Muscle of leg (tissue), 11 donors: ENCODE data around the gene TLNRD1. TPM values are rescaled to one million over a fixed set of nuclear protein-coding genes. Genes with fewer than 3 reads are reported as not detected.
"Not testable (repeated sequence)": the region's sequence is repeated elsewhere in the genome, so short reads cannot be mapped to it uniquely, and the experiment has no call there.

Source experiments
- DNase-seq: peaks from one replicate; pipeline ENCODE4 v3.0.0; 2013
- H3K27ac ChIP-seq: one replicate; pipeline ENCODE4 v1.5.1; 2013; ENCODE audit warnings: mild to moderate bottlenecking, low read length, control low read depth
- H3K27me3 ChIP-seq: one replicate; pipeline ENCODE4 v1.6.1; 2013; ENCODE audit warnings: low read length; ENCODE audit not compliant: control insufficient read depth, insufficient read depth
- H3K36me3 ChIP-seq: one replicate; pipeline ENCODE4 v1.6.1; 2013; ENCODE audit warnings: low read length; ENCODE audit not compliant: control insufficient read depth, insufficient read depth
- H3K4me1 ChIP-seq: one replicate; pipeline ENCODE4 v1.6.1; 2013; ENCODE audit warnings: low read length; ENCODE audit not compliant: control insufficient read depth, insufficient read depth
- H3K4me3 ChIP-seq: one replicate; pipeline ENCODE4 v1.5.1; 2013; ENCODE audit warnings: low read length, control low read depth
- H3K9me3 ChIP-seq: replicated peaks from 2 replicates; pipeline ENCODE4 v1.6.1; 2013; ENCODE audit warnings: low read depth, low read length; ENCODE audit not compliant: control insufficient read depth
- WGBS: methylation state at CpG from one replicate; pipeline ENCODE4 v1.1.5; 2013; ENCODE audit warnings: missing lambda C conversion rate; ENCODE audit not compliant: insufficient coverage; 5-methylcytosine and 5-hydroxymethylcytosine counted together
- polyA plus RNA-seq, 8 donors: library from polyadenylated mRNA; unstranded; fragments of 120-200 nt; gene quantifications; one replicate each; pipeline versions ENCODE4 v1.2.1 to v1.2.3, GENCODE V29; 2013; ENCODE audit warnings: inconsistent platforms in 1 of 8, low replicate concordance in 1 of 8; ENCODE audit not compliant: insufficient read length in 8 of 8, insufficient read depth in 1 of 8
- total RNA-seq: library from RNA; stranded (reverse); fragments of 120-200 nt; gene quantifications from one replicate; pipeline ENCODE4 v1.2.4, GENCODE V29; 2013

The TLNRD1 gene
- total and polyA plus RNA-seq, 9 donors: 7.8 to 18.2 (median 15.6) TPM

GRCh38 chr15:80958818-80959495, 41.8 kb upstream of the TLNRD1 start:
- Histone ChIP-seq H3K4me1 (no peaks in the 10 kb centered on the region), H3K27ac (no peak overlapping the region), H3K36me3 (peaks cover 10% of the 10 kb centered on the region), H3K9me3 (no peaks in the 10 kb centered on the region), H3K4me3 (no peak overlapping the region), H3K27me3 (no peaks in the 10 kb centered on the region)
- no peak for DNase-seq
- 96% methylated on average over 8 of the region's 9 CpGs for WGBS

GRCh38 chr15:80965454-80965853, 35.3 kb upstream of the TLNRD1 start:
- H3K27ac ChIP-seq, H3K27me3 ChIP-seq, H3K4me3 ChIP-seq, H3K9me3 ChIP-seq, DNase-seq, H3K36me3 ChIP-seq: not testable (repeated sequence)
- peaks cover 17% of the 10 kb centered on the region for H3K4me1 ChIP-seq

GRCh38 chr15:80966431-80967197, 34.1 kb upstream of the TLNRD1 start:
- peaks cover 12% of the 10 kb centered on the region for H3K36me3 ChIP-seq
- H3K9me3 ChIP-seq: no peaks in the 10 kb centered on the region
- 89% methylated on average over 6 of the region's 8 CpGs for WGBS

GRCh38 chr15:80967451-80967850, 33.3 kb upstream of the TLNRD1 start:
- 45% methylated on average over 2 of the region's 3 CpGs for WGBS
- DNase-seq: peak; percentile 74
- peaks cover 17% of the 10 kb centered on the region for H3K4me1 ChIP-seq
- no peaks in the 10 kb centered on the region for H3K27me3 ChIP-seq
- no peaks in the 10 kb centered on the region for H3K9me3 ChIP-seq
- no peak overlapping the region for H3K4me3 ChIP-seq
- H3K27ac ChIP-seq: no peak overlapping the region
- H3K36me3 ChIP-seq: peaks cover 14% of the 10 kb centered on the region

More at GRCh38 chr15:80966431-80967197, 34.1 kb upstream of the TLNRD1 start:
- Histone ChIP-seq H3K27me3 (no peaks in the 10 kb centered on the region), H3K27ac (no peak overlapping the region), H3K4me1 (peaks cover 17% of the 10 kb centered on the region), H3K4me3 (no peak overlapping the region)
- no peak for DNase-seq

- 82% methylated on average over 3 of the region's 4 CpGs for WGBS
- Histone ChIP-seq H3K9me3 (no peaks in the 10 kb centered on the region), H3K36me3 (peaks cover 14% of the 10 kb centered on the region), H3K4me3 (no peak overlapping the region), H3K27me3 (no peaks in the 10 kb centered on the region), H3K4me1 (peaks cover 17% of the 10 kb centered on the region), H3K27ac (no peak overlapping the region)
- no peak for DNase-seq
These were observed 32.7 kb upstream of the TLNRD1 start for GRCh38 chr15:80967991-80968510.

GRCh38 chr15:80969316-80969715, 31.4 kb upstream of the TLNRD1 start:
- Histone ChIP-seq H3K4me1 (peaks cover 17% of the 10 kb centered on the region), H3K27ac (no peak overlapping the region), H3K36me3 (peaks cover 14% of the 10 kb centered on the region), H3K9me3 (no peaks in the 10 kb centered on the region), H3K27me3 (no peaks in the 10 kb centered on the region), H3K4me3 (no peak overlapping the region)
- no peak for DNase-seq
- 93% methylated on average over 6 of the region's 7 CpGs for WGBS

GRCh38 chr15:80970018-80970657, 30.6 kb upstream of the TLNRD1 start:
- peaks cover 14% of the 10 kb centered on the region for H3K36me3 ChIP-seq
- no peak overlapping the region for H3K4me3 ChIP-seq
- H3K27me3 ChIP-seq: no peaks in the 10 kb centered on the region
- H3K9me3 ChIP-seq: no peaks in the 10 kb centered on the region
- H3K27ac ChIP-seq: no peak overlapping the region
- peaks cover 17% of the 10 kb centered on the region for H3K4me1 ChIP-seq
- 0% methylated on average over 1 of the region's 12 CpGs for WGBS
- peak; percentile 74 for DNase-seq

- no peak for DNase-seq
- 50% methylated on average over 1 of the region's 3 CpGs for WGBS
- Histone ChIP-seq H3K4me1 (peaks cover 17% of the 10 kb centered on the region), H3K36me3 (peaks cover 14% of the 10 kb centered on the region), H3K27ac (no peak overlapping the region), H3K4me3 (no peak overlapping the region), H3K27me3 (no peaks in the 10 kb centered on the region), H3K9me3 (no peaks in the 10 kb centered on the region)
These were observed 30.1 kb upstream of the TLNRD1 start for GRCh38 chr15:80970658-80971057.

- H3K27ac ChIP-seq: no peak overlapping the region
- 77% methylated on average over 2 of the region's 2 CpGs for WGBS
- H3K4me3 ChIP-seq: no peak overlapping the region
- H3K9me3 ChIP-seq: no peaks in the 10 kb centered on the region
- H3K36me3 ChIP-seq: peaks cover 14% of the 10 kb centered on the region
- no peak for DNase-seq
- peaks cover 17% of the 10 kb centered on the region for H3K4me1 ChIP-seq
- no peaks in the 10 kb centered on the region for H3K27me3 ChIP-seq
These were observed 29.6 kb upstream of the TLNRD1 start for GRCh38 chr15:80971143-80971542.

GRCh38 chr15:80972276-80972675, 28.4 kb upstream of the TLNRD1 start:
- Histone ChIP-seq H3K27ac (no peak overlapping the region), H3K4me3 (no peak overlapping the region), H3K9me3 (no peaks in the 10 kb centered on the region), H3K4me1 (peaks cover 18% of the 10 kb centered on the region), H3K27me3 (no peaks in the 10 kb centered on the region), H3K36me3 (peaks cover 18% of the 10 kb centered on the region)
- DNase-seq: no peak
- no CpG with 5 or more reads among the region's 3 CpGs for WGBS
